Adrenal gland (tissue), 12 donors: ENCODE data around the gene RBM4B. TPM values are rescaled to one million over a fixed set of nuclear protein-coding genes. Genes with fewer than 3 reads are reported as not detected.

Source experiments
- DNase-seq, 7 donors: peaks; one replicate each; pipeline ENCODE4 v3.0.0-alpha.2; 2019 to 2020
- H3K27ac ChIP-seq, 5 donors: fragments of 200-600 bp; sonication (generic) in 4 of 5; 1 replicate in 3 of 5; 2 replicates in 2 of 5; pipeline versions ENCODE4 v1.5.1 to v1.8.0; 2016 to 2020; ENCODE audit warnings: mild to moderate bottlenecking in 1 of 5
- H3K27me3 ChIP-seq: fragments of 200-600 bp; 2 replicates; pipeline ENCODE4 v1.8.0; 2021
- H3K36me3 ChIP-seq, 2 donors: fragments of 200-600 bp; replicated peaks in 1 of 2; 1 replicate in 1 of 2; 2 replicates in 1 of 2; pipeline versions ENCODE4 v1.5.1 to v1.8.0; 2018 to 2022
- H3K4me1 ChIP-seq, 2 donors: fragments of 200-600 bp; replicated peaks in 1 of 2; 1 replicate in 1 of 2; 2 replicates in 1 of 2; pipeline versions ENCODE4 v1.5.1 to v1.8.0; 2018 to 2021
- H3K4me3 ChIP-seq, 4 donors: fragments of 200-600 bp; sonication (generic) in 3 of 4; one replicate each; pipeline ENCODE4 v1.5.1; 2016 to 2018
- H3K9me3 ChIP-seq, 3 donors: fragments of 200-600 bp; sonication (generic) in 1 of 3; replicated peaks in 1 of 3; 1 replicate in 2 of 3; 2 replicates in 1 of 3; pipeline versions ENCODE4 v1.5.1 to v1.8.0; 2016 to 2021
- POLR2A ChIP-seq, 2 donors: fragments of 450-650 bp; IDR thresholded peaks; one replicate each; pipeline ENCODE4 v1.6.1; 2017; ENCODE audit warnings: antibody characterized with exemption in 2 of 2, mild to moderate bottlenecking in 2 of 2, moderate library complexity in 1 of 2
- WGBS, 4 donors: extraction: QIAGEN DNeasy Blood & Tissue Kit in 2 of 4; methylation state at CpG; one replicate each; pipeline versions ENCODE4 v1.1.5 to v1.1.7; 2013 to 2017; 5-methylcytosine and 5-hydroxymethylcytosine counted together
- intact Hi-C, 2 donors: fragments of 100-400 bp; cut with DNase I; formaldehyde crosslinking; loops; one replicate each; pipeline versions ENCODE4 v1.14.1 to v1.15.0; 2022 to 2023
- polyA plus RNA-seq, 3 donors: library from polyadenylated mRNA; stranded (reverse); fragments of 200-250 nt in 2 of 3; fragments of 350-450 nt in 1 of 3; fragmentation: Illumina TruSeq in 1 of 3; extraction: RNeasy Lipid Tissue Mini Kit (QIAGEN cat#74804) in 1 of 3; gene quantifications; one replicate each; pipeline ENCODE4 v1.2.3, GENCODE V29; 2013 to 2014
- total RNA-seq, 9 donors: library from RNA; depleted of rRNA in 4 of 9; stranded (reverse); fragments of >200 nt in 4 of 9; fragments of 120-200 nt in 1 of 9; fragmentation: NEBNext Ultra II Directional in 1 of 9; extraction: Animal tissue kit (Norgen Biotek cat#: 25700) in 1 of 9; gene quantifications; one replicate each; pipeline versions ENCODE4 v1.1.0 to v1.2.4, GENCODE V29; 2013 to 2023
- TF ChIP-seq, protein P1 (sequence below), 6 experiments: fragments of 450-650 bp in 4 of 6; fragments of 200-600 bp in 2 of 6; sonication (generic) in 1 of 6; IDR thresholded peaks; 1 replicate in 5 of 6; 2 replicates in 1 of 6; pipeline versions ENCODE4 v1.5.1 to v1.8.0; 2016 to 2021; ENCODE audit warnings: antibody characterized with exemption in 6 of 6, mild to moderate bottlenecking in 2 of 6, moderate library complexity in 1 of 6
- donor health status: healthy with polysubstance abuse.
- donor health status: Bipolar disorder and iron deficiency.
- donor health status: DM: yes; HTN: yes; CAD: no.
- donor health status: DM: no; HTN: no; CAD: no.
- donor health status: DM: no; HTN: no; CAD: no.
- donor health status: DM: yes; HTN: yes; CAD: no.

Gene RBM4B
- total and polyA plus RNA-seq, 12 donors: 9.9 to 40.3 (median 20.6) TPM

DNA sequence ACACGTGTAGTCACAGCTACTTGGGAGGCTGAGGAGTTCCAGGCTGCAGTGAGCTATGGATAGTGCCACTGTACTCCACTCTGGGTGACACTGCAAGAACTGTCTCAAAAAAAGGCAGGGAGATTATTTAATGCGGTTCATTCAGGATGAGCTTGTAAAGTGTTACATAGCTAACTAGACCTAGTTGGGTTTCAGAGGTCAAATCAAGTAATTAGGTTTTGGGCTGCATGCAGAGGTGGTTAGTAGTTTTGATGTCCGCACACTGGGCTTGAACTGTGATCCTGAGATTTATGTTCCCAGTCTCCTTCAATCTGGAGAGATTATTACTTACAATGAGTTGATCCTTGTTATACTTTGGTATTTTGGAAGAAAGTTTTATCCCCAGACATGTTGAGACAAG is 41.3 kb downstream of the RBM4B start:
- intact Hi-C loops: no loop called here
- Histone ChIP-seq H3K4me3 (no peak overlapping the region), H3K4me1 (peaks cover 30% of the 10 kb centered on the region in 2 donors), H3K36me3 (peaks cover 0 to 24% of the 10 kb centered on the region in 2 donors), H3K27me3 (no peaks in the 10 kb centered on the region), H3K27ac (no peak overlapping the region), H3K9me3 (no peaks in the 10 kb centered on the region)
- DNase-seq: no peak
- 78 to 87% (median 81%) methylated on average over 3 of the region's 3 CpGs for WGBS, 4 donors
- TF ChIP-seq, protein P1, sequence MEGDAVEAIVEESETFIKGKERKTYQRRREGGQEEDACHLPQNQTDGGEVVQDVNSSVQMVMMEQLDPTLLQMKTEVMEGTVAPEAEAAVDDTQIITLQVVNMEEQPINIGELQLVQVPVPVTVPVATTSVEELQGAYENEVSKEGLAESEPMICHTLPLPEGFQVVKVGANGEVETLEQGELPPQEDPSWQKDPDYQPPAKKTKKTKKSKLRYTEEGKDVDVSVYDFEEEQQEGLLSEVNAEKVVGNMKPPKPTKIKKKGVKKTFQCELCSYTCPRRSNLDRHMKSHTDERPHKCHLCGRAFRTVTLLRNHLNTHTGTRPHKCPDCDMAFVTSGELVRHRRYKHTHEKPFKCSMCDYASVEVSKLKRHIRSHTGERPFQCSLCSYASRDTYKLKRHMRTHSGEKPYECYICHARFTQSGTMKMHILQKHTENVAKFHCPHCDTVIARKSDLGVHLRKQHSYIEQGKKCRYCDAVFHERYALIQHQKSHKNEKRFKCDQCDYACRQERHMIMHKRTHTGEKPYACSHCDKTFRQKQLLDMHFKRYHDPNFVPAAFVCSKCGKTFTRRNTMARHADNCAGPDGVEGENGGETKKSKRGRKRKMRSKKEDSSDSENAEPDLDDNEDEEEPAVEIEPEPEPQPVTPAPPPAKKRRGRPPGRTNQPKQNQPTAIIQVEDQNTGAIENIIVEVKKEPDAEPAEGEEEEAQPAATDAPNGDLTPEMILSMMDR (IDR thresholded peaks at IDR 0.05): no peak
- TF ChIP-seq POLR2A (IDR thresholded peaks at IDR 0.05): no peak

DNA sequence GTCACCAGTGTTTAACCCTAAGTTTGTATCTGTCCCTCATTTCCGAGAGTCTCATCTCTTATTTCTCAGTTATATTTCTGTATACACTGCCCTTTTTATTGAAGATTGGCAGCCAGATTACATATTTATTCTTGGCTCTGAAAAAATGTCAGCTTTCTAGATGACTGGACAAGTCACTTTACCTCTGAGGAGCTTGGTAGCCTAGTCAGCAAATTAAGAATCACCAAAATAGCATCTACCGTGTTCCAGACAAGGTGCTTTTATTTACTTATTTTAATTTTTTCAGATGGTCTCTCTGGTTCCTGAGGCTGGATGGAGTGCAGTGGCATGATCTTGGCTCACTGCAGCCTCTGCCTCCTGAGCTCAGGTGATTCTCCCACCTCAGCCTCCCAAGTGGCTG is 44.7 kb downstream of the RBM4B start:
- Histone ChIP-seq H3K4me3 (no peak overlapping the region), H3K9me3 (no peaks in the 10 kb centered on the region), H3K36me3 (peaks cover 0 to 32% of the 10 kb centered on the region in 2 donors), H3K27ac (no peak overlapping the region), H3K4me1 (peaks cover 3 to 7% of the 10 kb centered on the region in 2 donors), H3K27me3 (no peaks in the 10 kb centered on the region)
- WGBS, 4 donors: 63 to 75% (median 71%) methylated on average over 2 of the region's 2 CpGs
- DNase-seq: no peak
- intact Hi-C loops: no loop called here
- TF ChIP-seq, protein P1 (IDR thresholded peaks at IDR 0.05): no peak

DNA sequence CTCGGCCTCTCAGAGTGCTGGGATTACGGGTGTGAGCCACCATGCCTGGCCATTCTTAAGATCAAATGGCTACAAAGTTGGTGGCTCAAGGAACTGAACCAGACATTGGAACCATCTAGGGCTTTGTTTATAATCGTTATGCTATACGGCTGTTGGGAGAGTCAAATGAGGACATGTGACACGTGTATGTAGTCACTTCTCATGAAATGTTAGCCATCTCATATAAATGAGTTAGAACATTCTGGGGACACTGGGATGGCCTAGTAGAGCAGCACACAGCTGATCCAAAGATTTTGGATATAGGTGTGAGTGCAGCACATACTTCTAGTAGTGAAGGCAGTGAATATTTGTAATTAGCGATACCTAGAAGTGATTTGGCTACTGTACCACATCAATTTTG is 45.8 kb downstream of the RBM4B start:
- H3K27ac ChIP-seq: no peak overlapping the region
- 88 to 92% (median 91%) methylated on average over 6 of the region's 6 CpGs for WGBS, 4 donors
- no peaks in the 10 kb centered on the region for H3K27me3 ChIP-seq
- H3K9me3 ChIP-seq: no peaks in the 10 kb centered on the region
- DNase-seq: no peak
- H3K4me1 ChIP-seq: no peaks in the 10 kb centered on the region
- peaks cover 0 to 43% of the 10 kb centered on the region in 2 donors for H3K36me3 ChIP-seq
- intact Hi-C loops: no loop called here
- no peak for TF ChIP-seq POLR2A (IDR thresholded peaks at IDR 0.05)
- TF ChIP-seq, protein P1 (IDR thresholded peaks at IDR 0.05): no peak
- no peak overlapping the region for H3K4me3 ChIP-seq

DNA sequence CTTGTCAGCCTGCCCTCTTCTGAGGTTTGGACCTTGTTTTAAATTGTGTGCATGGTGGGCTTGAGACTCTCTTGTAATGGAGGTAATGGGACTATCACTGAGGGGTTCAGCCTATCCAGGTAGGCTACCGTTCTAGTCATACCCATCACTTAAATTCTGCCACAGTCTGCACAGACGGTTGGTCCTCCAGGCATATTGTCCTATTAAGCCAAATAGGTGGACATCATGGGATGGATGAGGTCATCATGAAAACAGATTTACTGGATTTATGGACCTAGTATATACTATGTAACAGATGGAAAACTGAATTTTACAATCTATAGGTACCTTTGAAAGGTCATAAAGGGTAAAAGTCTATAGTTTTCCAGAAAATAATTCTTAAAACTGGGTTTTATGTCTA is 48.3 kb downstream of the RBM4B start:
- intact Hi-C loops: no loop called here
- H3K9me3 ChIP-seq: no peaks in the 10 kb centered on the region
- TF ChIP-seq POLR2A (IDR thresholded peaks at IDR 0.05): no peak
- TF ChIP-seq, protein P1 (IDR thresholded peaks at IDR 0.05): no peak
- H3K4me1 ChIP-seq: peaks cover 0 to 18% of the 10 kb centered on the region in 2 donors
- H3K27ac ChIP-seq: no peak overlapping the region
- no peaks in the 10 kb centered on the region for H3K27me3 ChIP-seq
- WGBS, 4 donors: 86 to 93% (median 90%) methylated on average over 2 of the region's 2 CpGs
- no peak for DNase-seq
- H3K4me3 ChIP-seq: no peak overlapping the region
- peaks cover 0 to 68% of the 10 kb centered on the region in 2 donors for H3K36me3 ChIP-seq
